ENCODE data around the gene PPA1.
A peak's percentile ranks its signal among the peaks of the same experiment; 100 is the strongest.
"Not testable (repeated sequence)": the region's sequence is repeated elsewhere in the genome, so short reads cannot be mapped to it uniquely, and the experiment has no call there.

PPA1 gene

GRCh38 chr10:70237958-70238536 lies 4.8 kb upstream of the PPA1 start:
- DNase-seq (ENCODE audit: low read depth); H3K4me3 ChIP-seq (ENCODE audit: low read depth, low read length): not testable (repeated sequence)

DNA sequence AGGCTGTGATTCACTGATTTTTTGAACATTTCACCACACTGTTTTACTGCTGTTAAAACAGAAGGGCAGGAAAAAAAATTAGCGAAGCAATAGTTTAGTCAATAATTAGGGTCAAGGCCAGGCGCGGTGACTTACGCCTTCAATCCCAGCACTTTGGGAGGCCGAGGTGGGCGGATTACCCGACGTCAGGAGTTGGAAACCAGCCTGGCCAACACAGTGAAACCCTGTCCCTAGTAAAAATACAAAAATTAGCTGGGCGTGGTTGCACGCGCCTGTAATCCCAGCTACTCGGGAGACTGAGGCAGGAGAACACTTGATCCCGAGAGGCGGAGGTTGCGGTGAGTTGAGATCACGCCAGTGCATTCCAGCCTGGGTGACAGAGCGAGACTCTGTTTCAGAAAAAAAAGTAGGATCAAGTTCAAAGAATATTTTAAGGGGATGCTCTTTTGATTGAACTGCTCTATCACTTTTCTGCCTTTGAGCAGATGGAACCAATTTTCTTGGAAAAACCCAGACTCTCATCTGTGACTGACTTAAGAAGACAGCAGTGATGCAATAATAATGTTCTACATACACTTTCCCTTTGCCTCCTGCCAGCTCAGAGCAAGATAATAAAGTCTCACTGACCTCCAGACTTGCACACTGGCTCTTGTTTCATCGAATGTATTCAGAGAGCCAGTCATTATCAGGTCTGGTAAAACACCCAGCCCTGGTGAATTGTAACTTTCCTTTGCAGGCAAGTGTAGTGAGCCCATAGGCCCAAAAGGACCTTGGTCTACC lies 1.6 kb upstream of the PPA1 start:
- no peak for DNase-seq (ENCODE audit: low read depth)
- no peak for TF ChIP-seq CTCF (IDR thresholded peaks at IDR 0.05; ENCODE audit: control insufficient read depth, extremely low read depth, insufficient read depth)

GRCh38 chr10:70233939-70234300 lies 691 bp upstream of the PPA1 start:
- no peak for TF ChIP-seq CTCF (IDR thresholded peaks at IDR 0.05; ENCODE audit: control insufficient read depth, extremely low read depth, insufficient read depth)
- H3K4me3 ChIP-seq (ENCODE audit: low read depth, low read length), result peak overlapping the region; percentile 97
- no peak for DNase-seq (ENCODE audit: low read depth)

More for the DNA sequence above, 1.6 kb upstream of the PPA1 start:
- no peak overlapping the region for H3K4me3 ChIP-seq (ENCODE audit: low read depth, low read length)

DNA sequence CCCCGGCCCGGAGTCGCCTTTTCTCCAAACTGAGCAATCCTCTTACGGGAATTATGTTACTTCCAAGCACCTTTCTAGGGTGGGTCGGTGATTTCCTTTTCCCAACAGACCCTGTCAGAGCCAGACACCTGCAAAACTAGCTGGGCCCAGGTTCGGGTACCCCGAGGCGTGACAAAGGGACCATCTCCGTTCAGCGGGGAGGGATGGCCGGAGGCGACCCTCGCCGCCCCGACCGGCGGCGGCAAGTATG lies 445 bp downstream of the PPA1 start:
- TF ChIP-seq CTCF (IDR thresholded peaks at IDR 0.05; ENCODE audit: control insufficient read depth, extremely low read depth, insufficient read depth), result no peak
- DNase-seq (ENCODE audit: low read depth), result no peak
- H3K4me3 ChIP-seq (ENCODE audit: low read depth, low read length), result peak overlapping the region; percentile 97

DNA sequence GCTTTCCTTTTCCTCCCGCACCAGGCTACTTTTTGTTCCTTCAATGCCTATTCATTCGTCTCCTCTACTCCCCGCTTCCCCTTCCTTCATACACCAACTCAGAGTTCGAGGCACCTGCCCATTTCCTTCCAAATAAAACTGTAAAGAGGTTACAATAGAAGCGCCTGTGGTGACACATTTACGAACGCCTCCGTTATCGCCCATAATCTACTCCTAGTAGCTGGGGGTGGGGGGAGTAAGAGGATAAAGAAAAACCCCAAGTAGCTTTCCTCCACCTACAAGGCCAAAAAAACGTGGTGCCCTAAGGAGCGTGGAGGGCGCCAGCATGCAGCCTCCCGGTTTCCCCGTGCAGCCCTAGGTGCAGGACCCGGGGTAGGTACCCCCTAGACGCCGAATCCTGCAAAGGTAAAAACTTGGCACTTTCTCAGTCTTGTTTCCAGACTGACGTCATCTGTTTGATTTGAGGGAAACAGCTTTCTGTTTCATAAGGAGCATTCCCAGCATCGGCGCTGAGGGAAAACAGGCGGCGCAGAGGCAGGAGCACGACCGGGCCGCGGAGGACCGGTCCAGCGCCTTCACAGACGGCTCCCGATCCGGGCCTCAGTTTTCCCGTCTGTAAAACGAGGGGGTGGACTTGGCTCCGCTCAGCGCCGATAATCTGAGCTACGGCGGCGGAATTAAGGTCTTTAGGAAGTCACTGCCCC lies 922 bp downstream of the PPA1 start:
- H3K4me3 ChIP-seq (ENCODE audit: low read depth, low read length), result peak overlapping the region; percentile 97
- no peak for TF ChIP-seq CTCF (IDR thresholded peaks at IDR 0.05; ENCODE audit: control insufficient read depth, extremely low read depth, insufficient read depth)
- DNase-seq (ENCODE audit: low read depth), result peak; percentile 40

DNA sequence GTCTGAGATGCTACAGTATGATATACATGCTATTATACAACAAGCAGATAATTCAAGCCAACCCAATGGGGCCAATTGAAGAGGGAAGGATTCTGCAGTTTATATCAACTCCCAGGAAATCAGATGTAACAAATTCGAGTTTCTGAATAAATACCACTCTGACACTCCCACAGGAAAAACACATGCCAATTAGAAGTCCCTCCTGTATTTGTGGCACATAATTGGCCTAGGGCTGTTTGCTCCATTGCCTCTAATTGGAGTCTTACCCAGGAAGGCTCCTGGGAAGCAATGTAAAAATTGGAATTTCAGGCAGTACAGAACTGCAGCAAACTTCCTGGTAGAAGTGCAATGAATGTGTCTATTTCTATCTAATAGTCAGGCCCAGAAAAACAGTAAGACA lies 4.7 kb downstream of the PPA1 start:
- no peak overlapping the region for H3K4me3 ChIP-seq (ENCODE audit: low read depth, low read length)
- no peak for TF ChIP-seq CTCF (IDR thresholded peaks at IDR 0.05; ENCODE audit: control insufficient read depth, extremely low read depth, insufficient read depth)
- no peak for DNase-seq (ENCODE audit: low read depth)

- no peak overlapping the region for H3K4me3 ChIP-seq (ENCODE audit: low read depth, low read length)
- DNase-seq (ENCODE audit: low read depth), result peak; percentile 6
- no peak for TF ChIP-seq CTCF (IDR thresholded peaks at IDR 0.05; ENCODE audit: control insufficient read depth, extremely low read depth, insufficient read depth)
Measured at GRCh38 chr10:70227548-70228320, 5.5 kb downstream of the PPA1 start.
